ENCODE measurements around the gene LRRC74B. TPM values are rescaled to one million over a fixed set of nuclear protein-coding genes. Genes with fewer than 3 reads are reported as not detected.
"Not testable (repeated sequence)": the region's sequence is repeated elsewhere in the genome, so short reads cannot be mapped to it uniquely, and the experiment has no call there.

LRRC74B gene
- total RNA-seq, 1 donor from 2014 or later = 3.6 TPM

- no peak overlapping the region for H3K27ac ChIP-seq
- intact Hi-C loops (cut with DNase I) = no loop called here
- no peak overlapping the region for H3K4me3 ChIP-seq
- TF ChIP-seq CTCF (IDR thresholded peaks at IDR 0.05) = no peak
- H3K9me3 ChIP-seq = no peaks in the 10 kb centered on the region
- H3K27me3 ChIP-seq (ENCODE audit: low read depth) = peaks cover 33% of the 10 kb centered on the region
- DNase-seq (no peak), ATAC-seq (no peak)
- peaks cover 15% of the 10 kb centered on the region for H3K4me1 ChIP-seq
- H3K36me3 ChIP-seq = no peaks in the 10 kb centered on the region
These were observed 12.7 kb upstream of the LRRC74B start for GRCh38 chr22:21032868-21033688.

GRCh38 chr22:21033895-21034294 lies 11.9 kb upstream of the LRRC74B start:
- Histone ChIP-seq H3K27me3 (ENCODE audit: low read depth) (peaks cover 30% of the 10 kb centered on the region), H3K4me3 (no peak overlapping the region), H3K4me1 (peaks cover 20% of the 10 kb centered on the region), H3K27ac (no peak overlapping the region), H3K36me3 (no peaks in the 10 kb centered on the region), H3K9me3 (no peaks in the 10 kb centered on the region)
- intact Hi-C loops (cut with DNase I) = no loop called here
- no peak for DNase-seq
- no peak for TF ChIP-seq CTCF (IDR thresholded peaks at IDR 0.05)
- ATAC-seq = no peak

- intact Hi-C loops (cut with DNase I) = no loop called here
- H3K27ac ChIP-seq = no peak overlapping the region
- H3K4me3 ChIP-seq = no peak overlapping the region
- H3K4me1 ChIP-seq = peaks cover 20% of the 10 kb centered on the region
- no peak for TF ChIP-seq CTCF (IDR thresholded peaks at IDR 0.05)
- ATAC-seq (no peak), DNase-seq (no peak)
- no peaks in the 10 kb centered on the region for H3K9me3 ChIP-seq
- no peaks in the 10 kb centered on the region for H3K36me3 ChIP-seq
- H3K27me3 ChIP-seq (ENCODE audit: low read depth) = peaks cover 25% of the 10 kb centered on the region
These were observed 10.8 kb upstream of the LRRC74B start for GRCh38 chr22:21034989-21035388.

- ATAC-seq = peak in 1 of 2 donors; percentile 35
- peak overlapping the region; percentile 41 for H3K27ac ChIP-seq
These were observed 7.3 kb upstream of the LRRC74B start for GRCh38 chr22:21038405-21038804.

GRCh38 chr22:21039158-21039557 lies 6.6 kb upstream of the LRRC74B start:
- ATAC-seq; H3K27me3 ChIP-seq (ENCODE audit: low read depth); H3K4me3 ChIP-seq; intact Hi-C loops (cut with DNase I); H3K27ac ChIP-seq; H3K9me3 ChIP-seq; H3K36me3 ChIP-seq; H3K4me1 ChIP-seq: not testable (repeated sequence)
- peak; percentile 17 for DNase-seq

More at GRCh38 chr22:21038405-21038804, 7.3 kb upstream of the LRRC74B start:
- H3K9me3 ChIP-seq = no peaks in the 10 kb centered on the region
- no peak for TF ChIP-seq CTCF (IDR thresholded peaks at IDR 0.05)
- H3K27me3 ChIP-seq (ENCODE audit: low read depth) = peaks cover 2% of the 10 kb centered on the region
- intact Hi-C loops (cut with DNase I) = no loop called here
- peaks cover 7% of the 10 kb centered on the region for H3K4me1 ChIP-seq
- no peaks in the 10 kb centered on the region for H3K36me3 ChIP-seq
- no peak overlapping the region for H3K4me3 ChIP-seq
- DNase-seq = no peak

- intact Hi-C loops (cut with DNase I) = no loop called here
- peaks cover 21% of the 10 kb centered on the region for H3K4me1 ChIP-seq
- H3K36me3 ChIP-seq = no peaks in the 10 kb centered on the region
- ATAC-seq (no peak), DNase-seq (peak; percentile 17)
- H3K27ac ChIP-seq = no peak overlapping the region
- H3K27me3 ChIP-seq (ENCODE audit: low read depth) = peaks cover 3% of the 10 kb centered on the region
- TF ChIP-seq CTCF (IDR thresholded peaks at IDR 0.05) = no peak
- H3K4me3 ChIP-seq = no peak overlapping the region
- no peaks in the 10 kb centered on the region for H3K9me3 ChIP-seq
These were observed 3.8 kb upstream of the LRRC74B start for GRCh38 chr22:21041937-21042336.

Data from lower lobe of right lung (tissue), 2 donors.